ENCODE data around the gene SLC25A40.

SLC25A40 gene

DNA sequence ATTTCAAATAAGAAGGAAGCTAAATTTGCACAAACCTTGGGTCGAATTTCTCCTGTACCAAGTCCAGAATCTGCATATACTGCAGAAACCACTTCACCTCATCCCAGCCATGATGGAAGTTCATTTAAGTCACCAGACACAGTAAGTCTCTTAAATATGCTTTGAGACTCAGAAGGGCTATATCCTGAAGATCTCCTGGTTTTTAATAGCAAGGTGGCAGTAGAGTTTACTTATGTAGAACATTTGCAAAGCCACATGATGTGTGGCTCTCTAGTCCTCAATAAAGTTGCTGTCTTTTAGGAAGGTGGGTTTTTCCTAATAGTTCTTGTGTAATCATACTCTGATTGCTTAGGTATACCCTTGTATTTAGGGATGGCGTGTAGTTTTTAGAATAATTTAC, 8.9 kb upstream of the SLC25A40 start:
- Histone ChIP-seq H3K27ac (no peak overlapping the region), H3K4me3 (no peak overlapping the region), H3K4me1 (no peaks in the 10 kb centered on the region), H3K27me3 (no peaks in the 10 kb centered on the region), H3K9me3 (no peaks in the 10 kb centered on the region), H3K36me3 (peaks cover 3 to 18% (median 4%) of the 10 kb centered on the region in 3 donors)
- intact Hi-C loops (cut with DNase I; ENCODE audit: low total_unique reads) = loop anchor here (10.0 kb wide), 1 partner anchor 90 kb away; no protein-coding TSS in a partner anchor
- DNase-seq = no peak
- TF ChIP-seq, protein P1, sequence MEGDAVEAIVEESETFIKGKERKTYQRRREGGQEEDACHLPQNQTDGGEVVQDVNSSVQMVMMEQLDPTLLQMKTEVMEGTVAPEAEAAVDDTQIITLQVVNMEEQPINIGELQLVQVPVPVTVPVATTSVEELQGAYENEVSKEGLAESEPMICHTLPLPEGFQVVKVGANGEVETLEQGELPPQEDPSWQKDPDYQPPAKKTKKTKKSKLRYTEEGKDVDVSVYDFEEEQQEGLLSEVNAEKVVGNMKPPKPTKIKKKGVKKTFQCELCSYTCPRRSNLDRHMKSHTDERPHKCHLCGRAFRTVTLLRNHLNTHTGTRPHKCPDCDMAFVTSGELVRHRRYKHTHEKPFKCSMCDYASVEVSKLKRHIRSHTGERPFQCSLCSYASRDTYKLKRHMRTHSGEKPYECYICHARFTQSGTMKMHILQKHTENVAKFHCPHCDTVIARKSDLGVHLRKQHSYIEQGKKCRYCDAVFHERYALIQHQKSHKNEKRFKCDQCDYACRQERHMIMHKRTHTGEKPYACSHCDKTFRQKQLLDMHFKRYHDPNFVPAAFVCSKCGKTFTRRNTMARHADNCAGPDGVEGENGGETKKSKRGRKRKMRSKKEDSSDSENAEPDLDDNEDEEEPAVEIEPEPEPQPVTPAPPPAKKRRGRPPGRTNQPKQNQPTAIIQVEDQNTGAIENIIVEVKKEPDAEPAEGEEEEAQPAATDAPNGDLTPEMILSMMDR (IDR thresholded peaks at IDR 0.05) = no peak

DNA sequence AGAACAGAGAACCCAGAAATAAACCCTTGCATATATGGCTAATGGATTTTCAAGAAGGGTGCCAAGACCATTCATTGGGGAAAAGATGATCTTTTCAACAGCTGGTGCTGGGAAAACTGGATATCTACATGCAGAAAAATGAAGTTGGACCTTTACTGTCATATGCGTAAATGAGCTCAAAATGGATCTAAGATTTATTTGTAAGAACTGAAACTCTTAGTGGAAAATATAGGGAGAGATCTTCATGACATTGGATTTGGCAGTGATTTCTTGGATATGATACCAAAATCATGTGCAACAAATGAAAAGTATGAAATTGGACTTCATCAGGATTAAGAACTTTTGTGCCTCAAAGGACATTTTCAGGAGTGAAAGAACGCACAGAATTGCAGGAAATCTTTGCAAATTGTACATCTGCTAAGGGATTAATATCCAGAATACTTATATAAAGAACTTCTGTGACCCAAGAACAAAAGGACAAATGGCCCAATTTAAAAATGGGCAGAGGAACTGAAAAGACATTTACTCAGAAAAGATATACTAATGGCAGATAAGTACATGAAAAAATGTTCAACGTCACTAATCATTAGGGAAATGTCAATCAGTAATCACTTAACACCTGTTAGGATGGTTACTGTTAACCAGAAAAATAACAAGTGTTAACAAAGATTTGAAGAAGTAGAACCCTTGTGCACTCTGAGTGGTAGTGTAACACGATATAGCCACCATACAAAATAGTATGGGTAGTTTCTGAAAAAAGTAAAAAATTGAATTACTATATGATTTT, 6.2 kb upstream of the SLC25A40 start:
- H3K27me3 ChIP-seq = no peaks in the 10 kb centered on the region
- H3K9me3 ChIP-seq = no peaks in the 10 kb centered on the region
- no peak overlapping the region for H3K4me3 ChIP-seq
- no peak overlapping the region for H3K27ac ChIP-seq
- peaks cover 0 to 11% (median 0%) of the 10 kb centered on the region in 4 donors for H3K4me1 ChIP-seq
- peaks cover 0 to 3% (median 1%) of the 10 kb centered on the region in 3 donors for H3K36me3 ChIP-seq
- intact Hi-C loops (cut with DNase I; ENCODE audit: low total_unique reads) = loop anchor here (10.0 kb wide), 1 partner anchor 88 kb away; no protein-coding TSS in a partner anchor
- TF ChIP-seq, protein P1 (IDR thresholded peaks at IDR 0.05) = no peak
- no peak for DNase-seq

DNA sequence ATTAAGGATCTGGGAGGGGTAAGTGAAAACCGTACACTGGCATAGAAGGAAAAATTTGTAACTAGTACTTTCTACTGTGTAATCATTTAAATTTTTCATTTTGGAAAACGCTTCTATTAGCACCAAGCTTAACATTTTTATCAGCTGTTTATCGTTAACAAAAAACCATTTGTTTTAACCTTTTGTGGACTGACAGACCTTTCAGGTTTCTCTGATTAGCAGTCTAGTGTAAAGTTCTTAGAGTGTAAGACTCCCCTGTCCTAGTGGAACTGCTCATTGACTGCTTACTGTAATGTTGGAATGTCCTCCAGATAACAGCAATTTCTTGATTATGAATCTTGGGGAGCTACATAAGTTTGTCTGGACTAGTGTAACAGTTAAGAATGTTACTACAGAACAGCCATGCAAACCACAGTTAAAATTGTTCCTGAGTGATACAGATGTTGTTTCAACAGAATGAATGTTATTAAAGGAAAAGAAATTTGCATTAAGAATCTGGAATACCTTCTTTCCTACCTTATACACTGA, 2.1 kb upstream of the SLC25A40 start:
- Histone ChIP-seq H3K4me3 (peak overlapping the region in 1 of 2 donors; percentile 90), H3K4me1 (peaks cover 0 to 24% (median 9%) of the 10 kb centered on the region in 4 donors), H3K27ac (no peak overlapping the region), H3K36me3 (no peaks in the 10 kb centered on the region), H3K9me3 (no peaks in the 10 kb centered on the region), H3K27me3 (no peaks in the 10 kb centered on the region)
- no peak for DNase-seq
- intact Hi-C loops (cut with DNase I; ENCODE audit: low total_unique reads) = no loop called here
- TF ChIP-seq, protein P1 (IDR thresholded peaks at IDR 0.05) = no peak

DNA sequence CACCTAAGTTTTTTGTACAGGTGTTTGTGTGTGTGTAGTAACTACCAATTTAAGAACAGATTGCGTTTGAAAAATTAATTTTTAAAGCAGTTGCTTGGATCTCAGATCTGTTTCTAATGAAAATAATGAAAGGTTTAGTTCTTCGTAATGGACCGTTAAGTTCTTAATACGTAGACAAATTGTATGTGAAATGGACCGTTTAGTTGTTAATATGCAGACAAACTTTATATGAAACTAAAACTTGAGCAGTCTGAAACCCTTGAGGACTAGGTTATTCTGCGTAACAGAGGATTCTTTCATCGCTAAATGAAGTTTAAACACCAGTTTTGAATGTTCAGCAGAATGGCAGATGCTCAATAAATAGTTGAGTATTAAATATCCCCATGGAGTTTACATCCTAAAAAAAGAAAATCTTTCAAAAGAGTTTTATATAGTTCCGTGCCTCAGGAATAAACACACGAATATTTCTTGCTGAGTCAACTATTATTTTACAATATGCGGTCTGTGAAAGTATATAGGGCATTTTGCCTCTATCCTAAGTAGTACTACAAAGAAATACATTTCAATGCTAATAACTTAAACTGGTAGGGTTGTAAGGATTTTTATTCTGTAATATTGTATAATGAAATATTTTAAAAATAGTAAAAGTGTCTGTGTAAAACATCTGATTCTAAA, 1.3 kb upstream of the SLC25A40 start:
- H3K9me3 ChIP-seq = no peaks in the 10 kb centered on the region
- H3K27me3 ChIP-seq = no peaks in the 10 kb centered on the region
- TF ChIP-seq, protein P1 (IDR thresholded peaks at IDR 0.05) = no peak
- peak overlapping the region; percentile 90 to 93 for H3K4me3 ChIP-seq
- peaks cover 0 to 24% (median 9%) of the 10 kb centered on the region in 4 donors for H3K4me1 ChIP-seq
- intact Hi-C loops (cut with DNase I; ENCODE audit: low total_unique reads) = no loop called here
- no peak for DNase-seq
- no peaks in the 10 kb centered on the region for H3K36me3 ChIP-seq
- H3K27ac ChIP-seq = peak overlapping the region; percentile 91 to 94

DNA sequence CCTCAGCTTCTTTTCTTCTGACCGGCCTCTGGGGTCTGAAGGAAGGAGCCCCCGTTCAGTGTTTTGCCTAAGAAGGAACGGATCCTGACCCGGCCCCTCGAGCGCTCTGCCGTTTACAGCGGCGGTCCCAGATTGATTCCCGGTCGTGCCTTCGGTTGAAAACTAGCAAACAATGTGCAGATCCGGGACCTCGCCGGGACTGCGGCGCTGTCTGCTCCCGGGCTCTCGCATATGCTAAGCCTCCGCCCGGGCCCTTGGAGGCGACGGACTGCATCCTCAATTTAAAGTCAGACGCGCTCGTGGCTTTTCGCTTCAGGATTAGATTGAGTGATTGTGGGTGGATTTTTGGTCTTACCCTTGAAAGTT, 692 bp upstream of the SLC25A40 start:
- peak; percentile 57 to 71 for DNase-seq
- H3K9me3 ChIP-seq = no peaks in the 10 kb centered on the region
- no peaks in the 10 kb centered on the region for H3K27me3 ChIP-seq
- H3K4me1 ChIP-seq = peaks cover 0 to 24% (median 9%) of the 10 kb centered on the region in 4 donors
- peak overlapping the region; percentile 90 to 93 for H3K4me3 ChIP-seq
- peak overlapping the region; percentile 91 to 94 for H3K27ac ChIP-seq
- TF ChIP-seq, protein P1 (IDR thresholded peaks at IDR 0.05) = no peak
- intact Hi-C loops (cut with DNase I; ENCODE audit: low total_unique reads) = no loop called here
- no peaks in the 10 kb centered on the region for H3K36me3 ChIP-seq

All from tibial artery (tissue), 4 donors.